ENCODE measurements around the gene C20orf204.

DNA sequence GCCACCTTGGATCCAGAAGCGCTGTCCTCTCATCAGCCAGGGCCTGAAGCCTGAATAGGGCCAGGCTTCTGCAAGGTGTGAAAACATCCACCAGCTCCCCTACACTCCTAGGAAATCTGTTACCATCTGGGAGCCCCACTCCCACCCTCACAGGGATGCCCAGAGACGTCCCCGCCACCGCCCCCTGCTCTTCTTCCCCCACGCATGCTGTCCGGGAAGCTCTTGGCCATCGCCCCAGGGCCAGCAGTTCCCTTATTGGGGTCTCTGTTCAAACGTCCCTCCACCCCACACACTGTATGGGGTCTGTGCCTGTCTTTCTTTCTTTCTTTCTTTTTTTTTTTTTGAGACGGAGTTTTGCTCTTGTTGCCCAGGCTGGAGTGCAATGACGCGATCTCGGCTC lies 39.6 kb downstream of the C20orf204 start:
- TF ChIP-seq, protein P1, sequence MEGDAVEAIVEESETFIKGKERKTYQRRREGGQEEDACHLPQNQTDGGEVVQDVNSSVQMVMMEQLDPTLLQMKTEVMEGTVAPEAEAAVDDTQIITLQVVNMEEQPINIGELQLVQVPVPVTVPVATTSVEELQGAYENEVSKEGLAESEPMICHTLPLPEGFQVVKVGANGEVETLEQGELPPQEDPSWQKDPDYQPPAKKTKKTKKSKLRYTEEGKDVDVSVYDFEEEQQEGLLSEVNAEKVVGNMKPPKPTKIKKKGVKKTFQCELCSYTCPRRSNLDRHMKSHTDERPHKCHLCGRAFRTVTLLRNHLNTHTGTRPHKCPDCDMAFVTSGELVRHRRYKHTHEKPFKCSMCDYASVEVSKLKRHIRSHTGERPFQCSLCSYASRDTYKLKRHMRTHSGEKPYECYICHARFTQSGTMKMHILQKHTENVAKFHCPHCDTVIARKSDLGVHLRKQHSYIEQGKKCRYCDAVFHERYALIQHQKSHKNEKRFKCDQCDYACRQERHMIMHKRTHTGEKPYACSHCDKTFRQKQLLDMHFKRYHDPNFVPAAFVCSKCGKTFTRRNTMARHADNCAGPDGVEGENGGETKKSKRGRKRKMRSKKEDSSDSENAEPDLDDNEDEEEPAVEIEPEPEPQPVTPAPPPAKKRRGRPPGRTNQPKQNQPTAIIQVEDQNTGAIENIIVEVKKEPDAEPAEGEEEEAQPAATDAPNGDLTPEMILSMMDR (IDR thresholded peaks at IDR 0.05), result no peak
- TF ChIP-seq POLR2AphosphoS5 (IDR thresholded peaks at IDR 0.05), result no peak

All from breast epithelium (tissue), 3 donors.